ENCODE data around the gene EYA2. TPM values are rescaled to one million over a fixed set of nuclear protein-coding genes. Genes with fewer than 3 reads are reported as not detected.
A peak's percentile ranks its signal among the peaks of the same experiment; 100 is the strongest.
"Not testable (repeated sequence)": the region's sequence is repeated elsewhere in the genome, so short reads cannot be mapped to it uniquely, and the experiment has no call there.

The EYA2 gene
- total and polyA plus RNA-seq, 12 donors, result 0.26 to 1.9 (median 0.70) TPM

DNA sequence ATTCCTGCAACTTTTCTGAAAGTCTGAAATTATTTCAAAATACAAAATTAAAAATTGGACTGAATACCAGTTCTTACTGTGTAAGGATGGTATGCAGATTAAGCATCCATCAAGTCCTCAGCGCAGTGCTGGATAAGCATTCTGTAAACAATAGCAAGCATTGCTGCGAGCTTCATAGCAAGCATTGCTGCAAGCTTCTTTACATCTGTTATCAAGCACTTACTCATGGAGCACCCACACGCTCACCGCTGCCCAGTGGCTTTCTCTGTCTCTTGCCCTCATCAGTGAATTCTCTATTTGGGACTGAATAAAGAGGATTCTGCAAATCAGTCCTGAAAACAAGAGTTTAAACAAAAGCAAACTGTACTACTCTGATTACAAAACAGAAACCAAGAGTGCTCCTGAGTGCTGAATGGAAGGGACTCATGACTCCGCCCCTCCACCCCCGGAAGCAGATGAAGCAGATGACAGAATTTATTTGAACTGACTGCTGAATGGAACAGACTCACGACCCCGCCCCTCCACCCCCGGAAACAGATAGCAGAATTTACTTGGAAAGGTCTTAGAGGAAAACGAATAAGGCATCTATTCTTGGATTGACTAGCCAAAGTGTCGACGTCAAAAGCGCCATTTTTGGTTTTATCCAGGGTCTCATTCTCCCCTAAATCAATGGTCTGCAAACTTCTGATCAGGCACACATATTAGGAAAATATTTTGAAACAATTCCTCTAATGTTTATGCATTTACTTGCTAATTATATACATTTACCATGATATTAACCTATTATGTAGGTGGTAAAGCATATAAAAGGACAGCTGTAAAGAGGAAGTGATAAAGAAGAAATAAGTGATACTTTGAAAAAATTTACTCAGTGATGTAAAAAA is 22.1 kb upstream of the EYA2 start:
- Histone ChIP-seq H3K4me1 (no peaks in the 10 kb centered on the region), H3K27ac (no peak overlapping the region), H3K4me3 (peak overlapping the region in 3 of 10 donors; percentile 10 to 21 (median 14)), H3K36me3 (no peaks in the 10 kb centered on the region), H3K27me3 (peaks cover 0 to 30% (median 8%) of the 10 kb centered on the region in 7 donors), H3K9me3 (peaks cover 0 to 20% (median 7%) of the 10 kb centered on the region in 11 donors)
- TF ChIP-seq, protein P1, sequence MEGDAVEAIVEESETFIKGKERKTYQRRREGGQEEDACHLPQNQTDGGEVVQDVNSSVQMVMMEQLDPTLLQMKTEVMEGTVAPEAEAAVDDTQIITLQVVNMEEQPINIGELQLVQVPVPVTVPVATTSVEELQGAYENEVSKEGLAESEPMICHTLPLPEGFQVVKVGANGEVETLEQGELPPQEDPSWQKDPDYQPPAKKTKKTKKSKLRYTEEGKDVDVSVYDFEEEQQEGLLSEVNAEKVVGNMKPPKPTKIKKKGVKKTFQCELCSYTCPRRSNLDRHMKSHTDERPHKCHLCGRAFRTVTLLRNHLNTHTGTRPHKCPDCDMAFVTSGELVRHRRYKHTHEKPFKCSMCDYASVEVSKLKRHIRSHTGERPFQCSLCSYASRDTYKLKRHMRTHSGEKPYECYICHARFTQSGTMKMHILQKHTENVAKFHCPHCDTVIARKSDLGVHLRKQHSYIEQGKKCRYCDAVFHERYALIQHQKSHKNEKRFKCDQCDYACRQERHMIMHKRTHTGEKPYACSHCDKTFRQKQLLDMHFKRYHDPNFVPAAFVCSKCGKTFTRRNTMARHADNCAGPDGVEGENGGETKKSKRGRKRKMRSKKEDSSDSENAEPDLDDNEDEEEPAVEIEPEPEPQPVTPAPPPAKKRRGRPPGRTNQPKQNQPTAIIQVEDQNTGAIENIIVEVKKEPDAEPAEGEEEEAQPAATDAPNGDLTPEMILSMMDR (IDR thresholded peaks at IDR 0.05), result no peak
- WGBS, 2 donors, result 56 to 58% methylated on average over 13 of the region's 13 CpGs
- no peak for DNase-seq
- ATAC-seq, result peak in 1 of 8 donors; percentile 48
- intact Hi-C loops (cut with DNase I), result no loop called here

DNA sequence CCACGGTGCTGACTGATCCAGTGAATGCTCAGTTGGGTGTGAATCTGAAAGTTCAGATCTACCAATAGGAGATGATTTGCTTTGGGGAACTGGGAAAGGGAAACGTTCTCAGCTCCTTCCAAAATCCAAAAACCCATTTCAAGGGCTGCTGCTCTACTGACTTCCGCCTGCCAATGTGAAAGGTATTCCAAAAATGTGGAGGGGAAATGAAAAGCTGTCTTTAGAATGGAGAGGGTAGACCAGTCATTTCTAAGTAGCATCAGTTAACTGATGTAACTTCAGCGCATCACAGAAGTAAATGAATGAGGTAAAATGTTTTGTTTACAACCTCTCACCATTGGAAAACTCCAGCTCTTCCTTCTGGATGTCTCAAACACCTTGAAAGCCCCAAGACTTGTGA is 19.6 kb upstream of the EYA2 start:
- intact Hi-C loops (cut with DNase I), result no loop called here
- H3K4me1 ChIP-seq, result no peaks in the 10 kb centered on the region
- H3K27me3 ChIP-seq, result peaks cover 0 to 15% (median 8%) of the 10 kb centered on the region in 7 donors
- H3K27ac ChIP-seq, result no peak overlapping the region
- no peak for DNase-seq
- TF ChIP-seq, protein P1 (IDR thresholded peaks at IDR 0.05), result no peak
- no peaks in the 10 kb centered on the region for H3K36me3 ChIP-seq
- peaks cover 0 to 5% (median 0%) of the 10 kb centered on the region in 11 donors for H3K9me3 ChIP-seq
- no peak overlapping the region for H3K4me3 ChIP-seq
- WGBS, 2 donors, result 54 to 62% methylated on average over 4 of the region's 4 CpGs
- no peak for ATAC-seq

DNA sequence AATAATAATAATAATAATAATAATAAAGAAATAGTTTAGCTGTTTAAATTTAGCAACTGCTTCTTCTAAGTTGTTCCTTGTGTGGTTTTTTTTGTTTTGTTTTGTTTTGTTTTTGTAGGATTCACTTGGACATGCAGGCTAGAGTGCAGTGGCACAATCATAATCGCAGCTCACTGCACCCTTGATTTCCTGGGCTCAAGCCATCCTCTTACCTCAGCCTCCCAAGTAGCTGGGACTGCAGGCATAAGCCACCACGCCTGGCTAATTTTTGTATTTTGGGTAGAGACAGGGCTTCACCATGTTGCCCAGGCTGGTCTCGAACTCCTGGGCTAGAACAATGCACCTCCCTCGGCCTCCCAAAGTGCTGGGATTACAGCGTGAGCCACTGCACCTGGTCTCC is 15.3 kb upstream of the EYA2 start:
- H3K4me3 ChIP-seq, result no peak overlapping the region
- H3K9me3 ChIP-seq, result no peaks in the 10 kb centered on the region
- ATAC-seq (no peak), DNase-seq (no peak)
- no peaks in the 10 kb centered on the region for H3K36me3 ChIP-seq
- 87 to 89% methylated on average over 5 of the region's 5 CpGs for WGBS, 2 donors
- no peaks in the 10 kb centered on the region for H3K4me1 ChIP-seq
- TF ChIP-seq, protein P1 (IDR thresholded peaks at IDR 0.05), result no peak
- H3K27me3 ChIP-seq, result peaks cover 0 to 26% (median 6%) of the 10 kb centered on the region in 7 donors
- no peak overlapping the region for H3K27ac ChIP-seq
- intact Hi-C loops (cut with DNase I), result no loop called here

- H3K36me3 ChIP-seq; DNase-seq; intact Hi-C loops (cut with DNase I); ATAC-seq; H3K9me3 ChIP-seq; H3K4me1 ChIP-seq; H3K27ac ChIP-seq; H3K4me3 ChIP-seq: not testable (repeated sequence)
- WGBS, 2 donors, result 89 to 92% methylated on average over 5 of the region's 5 CpGs
- peaks cover 0 to 32% (median 6%) of the 10 kb centered on the region in 7 donors for H3K27me3 ChIP-seq
Observed at GRCh38 chr20:46879963-46880362, 14.7 kb upstream of the EYA2 start.

GRCh38 chr20:46883892-46884291 is 10.8 kb upstream of the EYA2 start:
- TF ChIP-seq, protein P1 (IDR thresholded peaks at IDR 0.05), result no peak
- DNase-seq, result no peak
- Histone ChIP-seq H3K4me3 (no peak overlapping the region), H3K9me3 (no peaks in the 10 kb centered on the region), H3K27me3 (peaks cover 0 to 50% (median 7%) of the 10 kb centered on the region in 7 donors), H3K36me3 (no peaks in the 10 kb centered on the region), H3K4me1 (no peaks in the 10 kb centered on the region), H3K27ac (no peak overlapping the region)
- intact Hi-C loops (cut with DNase I), result no loop called here
- 36 to 50% methylated on average over 6 of the region's 6 CpGs for WGBS, 2 donors
- no peak for ATAC-seq
